IMR-90 (cell line): ENCODE data around the gene EPO. TPM values are rescaled to one million over a fixed set of nuclear protein-coding genes. Genes with fewer than 3 reads are reported as not detected.

Experiments used
- ATAC-seq: fragments of 200-7000 bp; cut with Tn5 transposase; 2 replicates; pipeline ENCODE4 v1.9.1; 2020; ENCODE audit warnings: low read depth, mild to moderate bottlenecking, moderate library complexity
- BruUV-seq: library from RNA; stranded (reverse); fragments of 400-500 nt; replicated peaks from 2 replicates; lab custom pipeline; 2021; lab: Mats Ljungman, UMichigan
- CTCF ChIA-PET: fragments of 300-600 bp; formaldehyde crosslinking; extraction: SDS; loops from one replicate; lab custom pipeline; 2021; ENCODE audit warnings: antibody characterized with exemption; lab: Yijun Ruan, JAX
- POLR2A ChIA-PET: fragments of 300-600 bp; sonication (Branson Sonifier 250); formaldehyde crosslinking; loops from one replicate; lab custom pipeline; 2022; ENCODE audit warnings: antibody characterized with exemption; ENCODE audit not compliant: unreplicated experiment; lab: Charles Lee
- DNase-seq: peaks from one replicate; pipeline ENCODE4 v3.0.0; 2013
- H2AFZ ChIP-seq: replicated peaks from 2 replicates; pipeline ENCODE3; 2013; ENCODE audit warnings: low read length, mild to moderate bottlenecking; ENCODE audit not compliant: poor library complexity
- H2AK5ac ChIP-seq: 2 replicates; pipeline ENCODE4 v1.6.1; 2013; ENCODE audit warnings: low read depth, low read length, inconsistent platforms
- H2AK9ac ChIP-seq: replicated peaks from 2 replicates; pipeline ENCODE3; 2013; ENCODE audit warnings: mild to moderate bottlenecking, low read depth, low read length, moderate library complexity; ENCODE audit not compliant: poor library complexity
- H2BK120ac ChIP-seq: 2 replicates; pipeline ENCODE4 v1.6.1; 2013; ENCODE audit warnings: low read depth, low read length, inconsistent platforms
- H2BK15ac ChIP-seq: 3 replicates; pipeline ENCODE4 v1.6.1; 2013; ENCODE audit warnings: low read depth, low read length, inconsistent platforms
- H2BK20ac ChIP-seq: 2 replicates; pipeline ENCODE4 v1.6.1; 2013; ENCODE audit warnings: low read depth, mild to moderate bottlenecking, inconsistent platforms, low read length, moderate library complexity
- H2BK5ac ChIP-seq: 2 replicates; pipeline ENCODE4 v1.6.1; 2013; ENCODE audit warnings: mild to moderate bottlenecking, low read depth, low read length, inconsistent platforms; ENCODE audit not compliant: poor library complexity, severe bottlenecking
- H3K14ac ChIP-seq: replicated peaks from 2 replicates; pipeline ENCODE4 v1.6.1; 2013; ENCODE audit warnings: low read depth, low read length, inconsistent platforms
- H3K18ac ChIP-seq: 2 replicates; pipeline ENCODE4 v1.6.1; 2013; ENCODE audit warnings: low read depth, low read length, control low read depth
- H3K23ac ChIP-seq: 2 replicates; pipeline ENCODE4 v1.6.1; 2013; ENCODE audit warnings: low read depth, low read length, inconsistent platforms
- H3K27ac ChIP-seq: 2 replicates; pipeline ENCODE4 v1.5.1; 2013; ENCODE audit warnings: mild to moderate bottlenecking, control low read depth, low read length; ENCODE audit not compliant: insufficient read depth
- H3K27me3 ChIP-seq: 2 replicates; pipeline ENCODE4 v1.6.1; 2013; ENCODE audit warnings: low read length; ENCODE audit not compliant: control insufficient read depth, insufficient read depth
- H3K36me3 ChIP-seq: 2 replicates; pipeline ENCODE4 v1.6.1; 2013; ENCODE audit warnings: low read length, mixed read lengths; ENCODE audit not compliant: control insufficient read depth, insufficient read depth
- H3K4ac ChIP-seq: 2 replicates; pipeline ENCODE4 v1.6.1; 2013; ENCODE audit warnings: low read depth, low read length, inconsistent platforms
- H3K4me1 ChIP-seq: 2 replicates; pipeline ENCODE4 v1.6.1; 2013; ENCODE audit warnings: low read length, mixed read lengths; ENCODE audit not compliant: control insufficient read depth, insufficient read depth
- H3K4me2 ChIP-seq: 2 replicates; pipeline ENCODE4 v1.6.1; 2013; ENCODE audit warnings: low read depth, mild to moderate bottlenecking, control low read depth, low read length, moderate library complexity
- H3K4me3 ChIP-seq: 2 replicates; pipeline ENCODE4 v1.5.1; 2013; ENCODE audit warnings: low read depth, mild to moderate bottlenecking, control low read depth, low read length, moderate library complexity; ENCODE audit not compliant: insufficient read depth
- H3K56ac ChIP-seq: 2 replicates; pipeline ENCODE4 v1.6.1; 2013; ENCODE audit warnings: low read length, inconsistent platforms; ENCODE audit not compliant: insufficient read depth; ENCODE audit errors: extremely low read depth
- H3K79me1 ChIP-seq, 2 experiments: 2 replicates each; pipeline ENCODE4 v1.6.1; 2013; ENCODE audit warnings: low read length in 2 of 2, inconsistent platforms in 1 of 2, low read depth in 1 of 2
- H3K9ac ChIP-seq: 2 replicates; pipeline ENCODE4 v1.6.1; 2013; ENCODE audit warnings: low read depth, low read length, control low read depth
- H3K9me1 ChIP-seq: 2 replicates; pipeline ENCODE4 v1.6.1; 2013; ENCODE audit warnings: low read length, inconsistent platforms; ENCODE audit not compliant: insufficient read depth
- H3K9me3 ChIP-seq: 2 replicates; pipeline ENCODE4 v1.6.1; 2013; ENCODE audit warnings: low read length; ENCODE audit not compliant: control insufficient read depth, insufficient read depth
- H4K20me1 ChIP-seq: 2 replicates; pipeline ENCODE4 v1.6.1; 2013; ENCODE audit warnings: low read length, inconsistent platforms; ENCODE audit not compliant: insufficient read depth
- H4K5ac ChIP-seq: 2 replicates; pipeline ENCODE4 v1.6.1; 2013; ENCODE audit warnings: mild to moderate bottlenecking, low read depth, low read length, control low read depth
- H4K8ac ChIP-seq, 2 experiments: 2 replicates each; pipeline ENCODE4 v1.6.1; 2013; ENCODE audit warnings: low read depth in 2 of 2, low read length in 2 of 2, control low read depth in 1 of 2, inconsistent platforms in 1 of 2
- H4K91ac ChIP-seq: 2 replicates; pipeline ENCODE4 v1.6.1; 2013; ENCODE audit warnings: low read depth, low read length, inconsistent platforms; ENCODE audit not compliant: insufficient read depth
- BHLHE40 ChIP-seq: fragments of 150-350 bp; IDR thresholded peaks from 2 replicates; pipeline ENCODE4 v1.6.1; 2016; ENCODE audit warnings: mild to moderate bottlenecking, low read depth, low read length
- CHD1 ChIP-seq: IDR thresholded peaks from 2 replicates; pipeline ENCODE4 v1.6.1; 2012; ENCODE audit warnings: low read depth, low read length, improper control_type of control experiment
- CTCF ChIP-seq: conservative IDR thresholded peaks from 2 replicates; pipeline ENCODE4 v1.5.1; 2012; ENCODE audit warnings: mild to moderate bottlenecking, low read depth, low read length, improper control_type of control experiment
- ELK1 ChIP-seq: fragments of 150-350 bp; IDR thresholded peaks from 2 replicates; pipeline ENCODE4 v1.6.1; 2016; ENCODE audit warnings: low read depth, mild to moderate bottlenecking, low read length, moderate library complexity, borderline replicate concordance
- FOS ChIP-seq: fragments of 150-350 bp; IDR thresholded peaks from 2 replicates; pipeline ENCODE4 v1.6.1; 2016; ENCODE audit warnings: low read depth, low read length
- MAFK ChIP-seq: IDR thresholded peaks from 2 replicates; pipeline ENCODE4 v1.6.1; 2012; ENCODE audit warnings: low read depth, low read length, improper control_type of control experiment
- MAZ ChIP-seq: IDR thresholded peaks from 2 replicates; pipeline ENCODE4 v1.6.1; 2012; ENCODE audit warnings: low read depth, mild to moderate bottlenecking, low read length, improper control_type of control experiment, moderate library complexity, borderline replicate concordance
- NFE2L2 ChIP-seq: fragments of 150-350 bp; IDR thresholded peaks from 2 replicates; pipeline ENCODE4 v1.6.1; 2016; ENCODE audit warnings: low read depth, mild to moderate bottlenecking, low read length
- POLR2A ChIP-seq: IDR thresholded peaks from 2 replicates; pipeline ENCODE4 v1.6.1; 2012; ENCODE audit warnings: mild to moderate bottlenecking, low read depth, low read length
- RAD21 ChIP-seq: IDR thresholded peaks from 2 replicates; pipeline ENCODE4 v1.6.1; 2012; ENCODE audit warnings: low read length, improper control_type of control experiment
- RCOR1 ChIP-seq: IDR thresholded peaks from 2 replicates; pipeline ENCODE4 v1.6.1; 2012; ENCODE audit warnings: mild to moderate bottlenecking, low read length, improper control_type of control experiment; ENCODE audit not compliant: insufficient replicate concordance
- RFX5 ChIP-seq: IDR thresholded peaks from 2 replicates; pipeline ENCODE4 v1.8.0; 2012; ENCODE audit warnings: low read depth, mild to moderate bottlenecking, low read length, moderate library complexity
- SMC3 ChIP-seq: fragments of 150-350 bp; IDR thresholded peaks from 2 replicates; pipeline ENCODE4 v1.6.1; 2016; ENCODE audit warnings: low read depth, mild to moderate bottlenecking, antibody characterized with exemption, low read length, moderate library complexity
- USF2 ChIP-seq: fragments of 150-350 bp; IDR thresholded peaks from 2 replicates; pipeline ENCODE4 v1.6.1; 2017; ENCODE audit warnings: mild to moderate bottlenecking, antibody characterized with exemption, low read length, low read depth
- WGBS, 2 experiments: methylation state at CpG; one replicate each; pipeline versions ENCODE4 v1.1.5 to v1.1.7; 2013; ENCODE audit warnings: missing lambda C conversion rate in 2 of 2; ENCODE audit not compliant: insufficient read length in 1 of 2; ENCODE audit errors: extremely low coverage in 2 of 2; 5-methylcytosine and 5-hydroxymethylcytosine counted together
- dilution Hi-C: fragments of 300-500 bp; cut with HindIII; formaldehyde crosslinking; loops from one replicate; pipeline ENCODE4 v1.14.3; 2018; ENCODE audit warnings: low sequenced_read_pairs; ENCODE audit not compliant: unreplicated experiment
- in situ Hi-C: fragments of 300-500 bp; cut with MboI; formaldehyde crosslinking; loops from 3 replicates; pipeline ENCODE4 v1.14.3; 2019; ENCODE audit warnings: low sequenced_read_pairs, inconsistent platforms, mixed read lengths
- intact Hi-C: fragments of 100-400 bp; cut with micrococcal nuclease; formaldehyde crosslinking; loops from 2 replicates; pipeline ENCODE4 v1.10.0; 2022
- polyA plus RNA-seq, 3 experiments: library from polyadenylated mRNA; depleted of rRNA; stranded (reverse); fragments of >200 nt; gene quantifications; 2 replicates each; pipeline ENCODE4 v1.2.3, GENCODE V29; 2012; ENCODE audit warnings: low replicate concordance in 1 of 3
- total RNA-seq: library from RNA; depleted of rRNA; stranded (reverse); fragments of >200 nt; gene quantifications from 2 replicates; pipeline ENCODE4 v1.2.3, GENCODE V29; 2012

EPO gene
- total and polyA plus RNA-seq, 2 of the 4 experiments (the other 2 are of a cell fraction) = not detected

GRCh38 chr7:100689230-100690135 lies 30.8 kb upstream of the EPO start:
- no peak overlapping the region for H2AK9ac ChIP-seq
- dilution Hi-C loops = no loop called here
- no peak overlapping the region for H3K18ac ChIP-seq
- H3K9me3 ChIP-seq = no peaks in the 10 kb centered on the region
- H3K9ac ChIP-seq = no peak overlapping the region
- H3K79me1 ChIP-seq = peaks cover 29 to 55% of the 10 kb centered on the region in 2 experiments
- H2BK5ac ChIP-seq = no peak overlapping the region
- H3K36me3 ChIP-seq = peaks cover 44% of the 10 kb centered on the region
- POLR2A ChIA-PET = no interaction called here
- H3K27me3 ChIP-seq = no peaks in the 10 kb centered on the region
- no peak overlapping the region for H3K56ac ChIP-seq
- H2BK15ac ChIP-seq = no peak overlapping the region
- H3K23ac ChIP-seq = no peak overlapping the region
- no TSS peak for BruUV-seq
- H4K91ac ChIP-seq = no peak overlapping the region
- intact Hi-C loops = loop anchor here (2.0 to 5.0 kb wide), 2 partner anchors 87 to 221 kb away; partner anchors contain the start of gene PCOLCE
- CTCF ChIA-PET = interaction anchor here (0.5 to 2.0 kb wide), 5 partner anchors 105 to 234 kb away, joined by 3 to 6 read pairs (median 3); partner anchors contain the start of gene SLC12A9
- in situ Hi-C loops = loop anchor here (10.0 kb wide), 1 partner anchor 225 kb away; the partner anchor contains the start of gene SPACDR
- H4K20me1 ChIP-seq = peaks cover 61% of the 10 kb centered on the region
- H3K14ac ChIP-seq = no peak overlapping the region
- WGBS, 2 experiments = 92% methylated on average over 2 of the region's 18 CpGs; no CpG with 5 or more reads in 1 of the 2 experiments
- no peak overlapping the region for H3K27ac ChIP-seq
- H3K4me3 ChIP-seq = no peak overlapping the region
- H3K4me2 ChIP-seq = no peak overlapping the region
- H3K9me1 ChIP-seq = no peaks in the 10 kb centered on the region
- no peak overlapping the region for H4K5ac ChIP-seq
- ATAC-seq = no peak
- DNase-seq = no peak
- no peak overlapping the region for H2AK5ac ChIP-seq
- H3K4me1 ChIP-seq = peaks cover 19% of the 10 kb centered on the region
- H3K4ac ChIP-seq = no peak overlapping the region
- H2BK20ac ChIP-seq = no peak overlapping the region
- H4K8ac ChIP-seq = no peak overlapping the region
- no peak overlapping the region for H2AFZ ChIP-seq
- H2BK120ac ChIP-seq = no peak overlapping the region
- TF ChIP-seq USF2 (no peak), POLR2A (no peak), MAZ (no peak), NFE2L2 (no peak), RCOR1 (no peak), ELK1 (no peak), MAFK (no peak), FOS (no peak), CHD1 (no peak), BHLHE40 (no peak), CTCF (no peak), RFX5 (no peak), SMC3 (no peak), RAD21 (no peak)
